Measurements from ENCODE around the gene SLC15A3. TPM values are rescaled to one million over a fixed set of nuclear protein-coding genes. Genes with fewer than 3 reads are reported as not detected.

The SLC15A3 gene
- total RNA-seq, 2 experiments from 2014 or later = 12.6 to 41.4 TPM

- ChIA-PET CTCF (ENCODE audit: unreplicated experiment) (no interaction called here), POLR2A (no interaction called here)
- Histone ChIP-seq H2AFZ (ENCODE audit: low read length) (no peak overlapping the region), H3K4me3 (ENCODE audit: low read depth, low read length, poor library complexity, severe bottlenecking) (no peak overlapping the region), H3K79me2 (ENCODE audit: insufficient read depth, low read depth, low read length) (no peaks in the 10 kb centered on the region), H3K36me3 (ENCODE audit: insufficient read depth, low read length) (no peaks in the 10 kb centered on the region), H3K27ac (ENCODE audit: low read depth, low read length, poor library complexity, severe bottlenecking) (no peak overlapping the region), H3K4me1 (ENCODE audit: insufficient read depth, low read length, poor library complexity, severe bottlenecking) (peaks cover 25% of the 10 kb centered on the region), H4K20me1 (ENCODE audit: insufficient read depth, low read length) (no peaks in the 10 kb centered on the region), H3K9me2 (ENCODE audit: insufficient read depth, low read length) (no peaks in the 10 kb centered on the region), H3K4me2 (ENCODE audit: low read length) (no peak overlapping the region), H3K9me3 (ENCODE audit: low read length) (no peaks in the 10 kb centered on the region)
- TF ChIP-seq CTCF (conservative IDR thresholded peaks at IDR 0.05; ENCODE audit: low read length) (no peak), EZH2phosphoT487 (IDR thresholded peaks at IDR 0.05; ENCODE audit: borderline replicate concordance, low read depth, low read length) (no peak)
- intact Hi-C loops (cut with micrococcal nuclease; ENCODE audit: unreplicated experiment) = loop anchor here (10.0 kb wide), 1 partner anchor 61 kb away; no protein-coding TSS in a partner anchor
- DNase-seq (ENCODE audit: low spot score) = no peak
- no TSS peak for BruUV-seq (replicated peaks)
Observed at GRCh38 chr11:60955571-60955970, 3.6 kb upstream of the SLC15A3 start.

- POLR2A ChIA-PET = interaction anchor here (1.1 to 1.8 kb wide), 3 partner anchors 9 to 15 kb away, joined by 3 to 8 read pairs (median 4); no protein-coding TSS in a partner anchor
Observed at GRCh38 chr11:60954421-60954820, 2.4 kb upstream of the SLC15A3 start.

More at GRCh38 chr11:60954421-60954820, 2.4 kb upstream of the SLC15A3 start:
- Histone ChIP-seq H3K36me3 (ENCODE audit: insufficient read depth, low read length) (no peaks in the 10 kb centered on the region), H4K20me1 (ENCODE audit: insufficient read depth, low read length) (no peaks in the 10 kb centered on the region), H3K27ac (ENCODE audit: low read depth, low read length, poor library complexity, severe bottlenecking) (no peak overlapping the region), H3K9me3 (ENCODE audit: low read length) (no peaks in the 10 kb centered on the region), H3K4me3 (ENCODE audit: low read depth, low read length, poor library complexity, severe bottlenecking) (no peak overlapping the region), H3K4me2 (ENCODE audit: low read length) (no peak overlapping the region), H3K4me1 (ENCODE audit: insufficient read depth, low read length, poor library complexity, severe bottlenecking) (peaks cover 35% of the 10 kb centered on the region), H2AFZ (ENCODE audit: low read length) (no peak overlapping the region), H3K9me2 (ENCODE audit: insufficient read depth, low read length) (no peaks in the 10 kb centered on the region), H3K79me2 (ENCODE audit: insufficient read depth, low read depth, low read length) (peaks cover 3% of the 10 kb centered on the region; the same call in 1 of the 2 replicates)
- no peak for TF ChIP-seq CTCF (conservative IDR thresholded peaks at IDR 0.05; ENCODE audit: low read length)
- no peak for TF ChIP-seq EZH2phosphoT487 (IDR thresholded peaks at IDR 0.05; ENCODE audit: borderline replicate concordance, low read depth, low read length)
- CTCF ChIA-PET (ENCODE audit: unreplicated experiment) = interaction anchor here (0.6 to 1.7 kb wide), 2 partner anchors 30 to 39 kb away, joined by 3 read pairs; no protein-coding TSS in a partner anchor
- intact Hi-C loops (cut with micrococcal nuclease; ENCODE audit: unreplicated experiment) = loop anchor here (10.0 kb wide), 1 partner anchor 60 kb away; no protein-coding TSS in a partner anchor
- no TSS peak for BruUV-seq (replicated peaks)
- no peak for DNase-seq (ENCODE audit: low spot score)

All from OCI-LY7 (cell line).